Kidney tubule cell (primary cell): ENCODE data around the gene NFYC.

Experiments
- DNase-seq: peaks from one replicate; pipeline ENCODE4 v3.0.0-alpha.2; 2018; ENCODE audit warnings: low spot score

NFYC gene

GRCh38 chr1:40691538-40692428 lies at the start of gene NFYC:
NFYC (plus strand) TSS chr1:40691704; CDS start chr1:40738844, 47,140 bp downstream.
- peak; percentile 98 for DNase-seq

GRCh38 chr1:40645118-40645680 lies 46.3 kb upstream of the NFYC start:
- no peak for DNase-seq

- peak; percentile 57 for DNase-seq
These were observed 45.2 kb upstream of the NFYC start for GRCh38 chr1:40646315-40646714.

GRCh38 chr1:40648200-40648599 lies 43.3 kb upstream of the NFYC start:
- DNase-seq, result no peak

- no peak for DNase-seq
These were observed 42.4 kb upstream of the NFYC start for GRCh38 chr1:40648928-40649591.

- no peak for DNase-seq
These were observed 41.9 kb upstream of the NFYC start for GRCh38 chr1:40649592-40649930.

- DNase-seq, result peak; percentile 17
These were observed 41.4 kb upstream of the NFYC start for GRCh38 chr1:40650075-40650474.

- no peak for DNase-seq
These were observed 40.2 kb upstream of the NFYC start for GRCh38 chr1:40651138-40651857.

GRCh38 chr1:40652468-40652867 lies 39.0 kb upstream of the NFYC start:
- DNase-seq, result no peak

GRCh38 chr1:40652979-40653378 lies 38.5 kb upstream of the NFYC start:
- no peak for DNase-seq

- no peak for DNase-seq
These were observed 37.5 kb upstream of the NFYC start for GRCh38 chr1:40653851-40654537.

GRCh38 chr1:40657046-40657445 lies 34.5 kb upstream of the NFYC start:
- no peak for DNase-seq

GRCh38 chr1:40658751-40659648 lies 32.5 kb upstream of the NFYC start:
- no peak for DNase-seq

GRCh38 chr1:40659649-40659947 lies 31.9 kb upstream of the NFYC start:
- no peak for DNase-seq

- no peak for DNase-seq
These were observed 29.8 kb upstream of the NFYC start for GRCh38 chr1:40661678-40662077.

GRCh38 chr1:40662151-40662550 lies 29.4 kb upstream of the NFYC start:
- peak; percentile 13 for DNase-seq

GRCh38 chr1:40662864-40663263 lies 28.6 kb upstream of the NFYC start:
- peak; percentile 60 for DNase-seq

GRCh38 chr1:40663324-40664166 lies 28.0 kb upstream of the NFYC start:
- DNase-seq, result no peak

- no peak for DNase-seq
These were observed 27.4 kb upstream of the NFYC start for GRCh38 chr1:40664167-40664537.

- DNase-seq, result no peak
These were observed 26.7 kb upstream of the NFYC start for GRCh38 chr1:40664791-40665190.
